A673 (cell line): ENCODE results near the gene RNF44. TPM values are rescaled to one million over a fixed set of nuclear protein-coding genes. Genes with fewer than 3 reads are reported as not detected.

ENCODE experiments used
- BruUV-seq: library from RNA; stranded (reverse); fragments of 400-500 nt; replicated peaks from 2 replicates; lab custom pipeline; 2021; lab: Mats Ljungman, UMichigan
- CTCF ChIA-PET: fragments of 300-600 bp; sonication (Branson Sonifier 250); formaldehyde crosslinking; loops from one replicate; lab custom pipeline; 2022; ENCODE audit warnings: antibody characterized with exemption; lab: Charles Lee
- POLR2A ChIA-PET: fragments of 300-600 bp; sonication (Branson Sonifier 250); formaldehyde crosslinking; loops from one replicate; lab custom pipeline; 2022; ENCODE audit warnings: antibody characterized with exemption; ENCODE audit not compliant: low non-redundant PET; lab: Charles Lee
- DNase-seq: peaks from one replicate; pipeline ENCODE4 v3.0.0-alpha.2; 2015; ENCODE audit warnings: low spot score
- H3K27ac ChIP-seq: fragments of 200-600 bp; sonication (generic); 2 replicates; pipeline ENCODE4 v1.5.1; 2016; ENCODE audit warnings: mixed run types, low read depth, mild to moderate bottlenecking, mixed read lengths, antibody characterized with exemption, low read length; ENCODE audit not compliant: poor library complexity, severe bottlenecking
- H3K27me3 ChIP-seq: fragments of 200-600 bp; sonication (generic); replicated peaks from 2 replicates; pipeline ENCODE4 v1.6.1; 2017; ENCODE audit warnings: mixed run types, low read depth, mild to moderate bottlenecking, mixed read lengths, antibody characterized with exemption, low read length; ENCODE audit not compliant: insufficient read depth, poor library complexity
- H3K36me3 ChIP-seq: fragments of 200-600 bp; sonication (generic); 2 replicates; pipeline ENCODE4 v1.6.1; 2016; ENCODE audit warnings: mixed run types, mild to moderate bottlenecking, mixed read lengths, antibody characterized with exemption, low read length; ENCODE audit not compliant: insufficient read depth, poor library complexity, severe bottlenecking
- H3K4me1 ChIP-seq: fragments of 200-600 bp; sonication (generic); 2 replicates; pipeline ENCODE4 v1.6.1; 2017; ENCODE audit warnings: mixed run types, mild to moderate bottlenecking, mixed read lengths, antibody characterized with exemption, low read length; ENCODE audit not compliant: insufficient read depth, poor library complexity, severe bottlenecking
- H3K4me3 ChIP-seq: fragments of 200-600 bp; sonication (generic); 2 replicates; pipeline ENCODE4 v1.5.1; 2016; ENCODE audit warnings: low read depth, mixed run types, mild to moderate bottlenecking, mixed read lengths, low read length; ENCODE audit not compliant: poor library complexity, severe bottlenecking
- H3K9me3 ChIP-seq: fragments of 200-600 bp; sonication (generic); 2 replicates; pipeline ENCODE4 v1.6.1; 2016; ENCODE audit warnings: mixed run types, low read depth, mild to moderate bottlenecking, mixed read lengths, antibody characterized with exemption, low read length; ENCODE audit not compliant: poor library complexity, severe bottlenecking
- EZH2 ChIP-seq: fragments of 200-600 bp; sonication (generic); IDR thresholded peaks from 2 replicates; pipeline ENCODE4 v1.6.1; 2017; ENCODE audit warnings: borderline replicate concordance, low read depth, mild to moderate bottlenecking, mixed read lengths, antibody characterized with exemption, low read length; ENCODE audit not compliant: poor library complexity, severe bottlenecking
- intact Hi-C: fragments of 100-400 bp; cut with micrococcal nuclease; formaldehyde crosslinking; loops from one replicate; pipeline ENCODE4 v1.10.0; 2022; ENCODE audit not compliant: unreplicated experiment
- total RNA-seq: library from RNA; stranded (reverse); gene quantifications from 2 replicates; pipeline ENCODE4 v1.2.3, GENCODE V29; 2021
- TF ChIP-seq, protein P1 (sequence below): fragments of 300-800, 200-600 bp; sonication (generic); conservative IDR thresholded peaks from 2 replicates; pipeline ENCODE4 v1.5.1; 2017; ENCODE audit warnings: low read depth, mild to moderate bottlenecking, antibody characterized with exemption, low read length, moderate library complexity, mixed read lengths

Gene RNF44
- total RNA-seq, 1 experiment from 2014 or later: 92.8 TPM

DNA sequence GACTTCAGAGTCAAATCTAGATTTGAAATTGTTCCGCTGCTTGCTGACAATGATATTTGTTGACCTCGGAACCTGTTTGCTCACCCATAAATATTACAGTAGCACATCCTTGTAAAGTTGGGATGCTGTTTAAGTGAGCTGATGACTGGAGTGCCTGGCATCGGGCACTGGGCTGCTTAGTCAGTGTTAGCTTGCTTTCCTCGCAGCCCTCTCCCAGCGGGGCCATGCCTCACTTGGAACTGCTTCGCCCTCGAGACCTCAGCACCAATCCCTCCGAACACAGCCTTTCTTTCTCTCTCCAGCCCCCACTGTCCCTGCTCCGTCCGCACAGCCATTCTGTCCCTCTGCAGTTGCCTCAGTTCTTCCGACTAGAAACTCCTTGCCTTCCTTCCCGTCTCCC is 23.4 kb downstream of the RNF44 start:
- no peak for DNase-seq
- Histone ChIP-seq H3K4me3 (no peak overlapping the region), H3K4me1 (no peaks in the 10 kb centered on the region), H3K36me3 (peaks cover 3% of the 10 kb centered on the region), H3K27ac (no peak overlapping the region), H3K9me3 (no peaks in the 10 kb centered on the region), H3K27me3 (no peaks in the 10 kb centered on the region)
- POLR2A ChIA-PET: no interaction called here
- no TSS peak for BruUV-seq
- TF ChIP-seq, protein P1, sequence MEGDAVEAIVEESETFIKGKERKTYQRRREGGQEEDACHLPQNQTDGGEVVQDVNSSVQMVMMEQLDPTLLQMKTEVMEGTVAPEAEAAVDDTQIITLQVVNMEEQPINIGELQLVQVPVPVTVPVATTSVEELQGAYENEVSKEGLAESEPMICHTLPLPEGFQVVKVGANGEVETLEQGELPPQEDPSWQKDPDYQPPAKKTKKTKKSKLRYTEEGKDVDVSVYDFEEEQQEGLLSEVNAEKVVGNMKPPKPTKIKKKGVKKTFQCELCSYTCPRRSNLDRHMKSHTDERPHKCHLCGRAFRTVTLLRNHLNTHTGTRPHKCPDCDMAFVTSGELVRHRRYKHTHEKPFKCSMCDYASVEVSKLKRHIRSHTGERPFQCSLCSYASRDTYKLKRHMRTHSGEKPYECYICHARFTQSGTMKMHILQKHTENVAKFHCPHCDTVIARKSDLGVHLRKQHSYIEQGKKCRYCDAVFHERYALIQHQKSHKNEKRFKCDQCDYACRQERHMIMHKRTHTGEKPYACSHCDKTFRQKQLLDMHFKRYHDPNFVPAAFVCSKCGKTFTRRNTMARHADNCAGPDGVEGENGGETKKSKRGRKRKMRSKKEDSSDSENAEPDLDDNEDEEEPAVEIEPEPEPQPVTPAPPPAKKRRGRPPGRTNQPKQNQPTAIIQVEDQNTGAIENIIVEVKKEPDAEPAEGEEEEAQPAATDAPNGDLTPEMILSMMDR: no peak
- TF ChIP-seq EZH2: no peak
- intact Hi-C loops: no loop called here
- CTCF ChIA-PET: no interaction called here

DNA sequence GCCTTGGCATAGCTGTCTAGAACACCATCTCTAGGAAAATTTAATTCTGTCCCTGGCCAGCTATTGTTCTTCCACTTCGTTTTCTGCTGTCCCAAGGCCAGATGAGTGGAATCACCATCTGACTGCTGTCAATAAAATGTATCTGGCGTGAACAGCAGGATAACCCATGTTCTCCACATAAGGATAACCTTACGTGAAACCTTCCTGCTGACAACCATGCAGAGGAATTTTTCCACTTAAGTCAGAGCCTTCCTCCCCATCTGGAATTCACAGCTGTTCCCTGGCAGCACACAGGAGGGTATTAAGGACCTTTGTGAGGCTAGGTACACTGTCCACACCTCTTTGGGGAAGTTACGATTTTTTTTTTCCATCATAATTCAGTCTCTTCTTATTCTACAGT is 28.6 kb downstream of the RNF44 start:
- TF ChIP-seq, protein P1: no peak
- no peak for TF ChIP-seq EZH2
- CTCF ChIA-PET: no interaction called here
- no peak for DNase-seq
- Histone ChIP-seq H3K4me3 (no peak overlapping the region), H3K4me1 (no peaks in the 10 kb centered on the region), H3K27ac (no peak overlapping the region), H3K27me3 (no peaks in the 10 kb centered on the region), H3K9me3 (no peaks in the 10 kb centered on the region), H3K36me3 (peaks cover 15% of the 10 kb centered on the region)
- intact Hi-C loops: no loop called here
- POLR2A ChIA-PET: no interaction called here
- BruUV-seq: no TSS peak

DNA sequence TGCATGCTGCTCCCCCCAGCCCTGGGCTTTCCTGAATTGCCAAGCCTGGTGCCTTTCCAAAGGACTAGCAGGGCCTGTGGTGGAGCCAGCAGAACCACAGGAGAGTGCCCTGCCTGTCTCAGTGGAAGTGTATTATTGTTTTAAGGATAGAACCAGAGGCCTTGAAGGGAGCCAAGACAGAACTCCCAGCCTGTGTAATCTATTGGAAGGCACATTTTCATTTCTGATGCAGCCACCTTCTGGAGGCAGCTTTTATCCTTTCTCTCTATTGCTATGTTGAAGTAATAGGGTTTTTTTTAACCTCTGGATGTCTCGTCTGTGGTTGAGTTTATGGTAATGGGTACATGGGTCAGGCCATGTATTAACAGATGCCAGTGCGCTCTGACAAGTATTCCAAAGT is 29.3 kb downstream of the RNF44 start:
- BruUV-seq: no TSS peak
- H3K9me3 ChIP-seq: no peaks in the 10 kb centered on the region
- peaks cover 15% of the 10 kb centered on the region for H3K36me3 ChIP-seq
- ChIA-PET POLR2A (no interaction called here), CTCF (no interaction called here)
- H3K4me1 ChIP-seq: no peaks in the 10 kb centered on the region
- TF ChIP-seq EZH2: no peak
- TF ChIP-seq, protein P1: no peak
- no peak overlapping the region for H3K27ac ChIP-seq
- intact Hi-C loops: no loop called here
- H3K27me3 ChIP-seq: no peaks in the 10 kb centered on the region
- no peak for DNase-seq
- no peak overlapping the region for H3K4me3 ChIP-seq
